HUES48 (cell line): ENCODE data around the gene CYP46A1.

ENCODE experiments used
- H3K27ac ChIP-seq: one replicate; pipeline ENCODE4 v1.7.0; 2013; ENCODE audit warnings: low read depth, low read length, inconsistent platforms
- H3K27me3 ChIP-seq: 2 replicates; pipeline ENCODE4 v1.6.1; 2013; ENCODE audit warnings: mild to moderate bottlenecking, low read length; ENCODE audit not compliant: control insufficient read depth, insufficient read depth
- H3K36me3 ChIP-seq: 2 replicates; pipeline ENCODE4 v1.6.1; 2013; ENCODE audit warnings: low read length; ENCODE audit not compliant: control insufficient read depth, insufficient read depth
- H3K4me1 ChIP-seq: 2 replicates; pipeline ENCODE4 v1.6.1; 2013; ENCODE audit warnings: mild to moderate bottlenecking, low read length; ENCODE audit not compliant: control insufficient read depth, insufficient read depth
- H3K4me3 ChIP-seq: 2 replicates; pipeline ENCODE4 v1.5.1; 2013; ENCODE audit warnings: mild to moderate bottlenecking, low read depth, low read length
- H3K9ac ChIP-seq: 2 replicates; pipeline ENCODE4 v1.6.1; 2013; ENCODE audit warnings: mild to moderate bottlenecking, low read depth, low read length, moderate library complexity
- H3K9me3 ChIP-seq: 2 replicates; pipeline ENCODE4 v1.6.1; 2013; ENCODE audit warnings: low read length; ENCODE audit not compliant: control insufficient read depth, insufficient read depth

Gene CYP46A1

DNA sequence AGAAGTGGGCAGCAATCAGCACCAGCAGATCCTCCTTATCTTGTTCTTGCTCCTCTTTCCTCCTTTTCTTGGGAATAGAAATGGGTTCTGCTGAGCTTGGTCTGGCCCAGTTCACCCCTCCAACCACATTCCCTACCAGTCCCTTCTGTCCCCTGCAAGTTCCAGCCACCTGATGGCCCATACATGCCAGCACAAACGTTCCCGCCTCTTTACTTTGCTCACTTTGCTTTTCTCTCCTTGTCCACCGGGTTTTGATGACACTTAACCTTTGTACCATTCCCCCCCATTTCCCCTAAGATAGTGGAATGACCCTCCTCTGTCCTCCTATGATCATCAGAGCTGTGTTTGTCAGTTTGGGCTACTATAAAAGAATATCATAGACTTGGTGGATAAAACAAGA is 85.7 kb downstream of the CYP46A1 start:
- H3K9ac ChIP-seq, result no peak overlapping the region
- no peaks in the 10 kb centered on the region for H3K9me3 ChIP-seq
- no peak overlapping the region for H3K4me3 ChIP-seq
- no peak overlapping the region for H3K27ac ChIP-seq
- peaks cover 26% of the 10 kb centered on the region for H3K4me1 ChIP-seq
- H3K36me3 ChIP-seq, result no peaks in the 10 kb centered on the region
- H3K27me3 ChIP-seq, result no peaks in the 10 kb centered on the region

DNA sequence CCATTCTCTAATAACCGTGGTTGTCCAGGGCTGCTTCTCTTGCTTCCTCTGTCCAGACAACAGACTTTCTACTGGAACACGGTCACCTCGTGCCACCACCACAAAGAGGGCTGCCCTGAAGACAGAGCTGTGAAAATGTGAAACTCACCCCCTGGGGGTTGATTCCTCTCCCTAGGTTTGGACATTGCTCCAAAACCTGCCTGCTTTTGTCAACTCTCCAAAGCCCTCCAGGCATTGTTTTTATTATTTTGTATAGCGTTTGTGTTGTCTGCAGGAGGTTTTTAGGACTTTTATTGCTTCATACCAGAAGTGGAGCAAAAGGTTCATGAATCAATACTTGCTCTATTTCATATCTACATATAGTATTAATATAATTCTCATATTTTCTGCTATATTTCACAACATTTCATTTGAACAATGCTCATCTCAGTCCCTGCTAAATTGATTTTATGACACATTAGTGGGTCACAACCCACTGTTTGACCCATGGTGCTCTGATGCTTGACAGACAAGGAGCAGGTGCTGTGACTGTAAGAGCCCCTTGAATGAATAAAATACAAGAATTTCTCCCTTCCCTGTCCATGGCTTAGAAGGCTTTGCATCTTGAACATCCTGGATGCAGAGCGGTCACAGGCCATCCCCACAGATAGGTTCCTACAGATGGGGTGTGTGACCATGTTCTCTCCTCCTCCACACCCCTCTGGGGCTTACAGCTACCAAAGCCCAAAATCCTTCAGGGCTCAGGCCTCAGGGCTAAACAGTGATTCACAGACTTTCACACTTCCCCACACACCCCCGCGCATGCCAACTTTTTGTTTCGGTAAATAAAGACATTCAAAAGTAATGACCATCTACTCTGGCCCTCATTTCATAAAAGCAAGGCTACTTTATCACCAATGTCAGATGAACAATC is 88.5 kb downstream of the CYP46A1 start:
- Histone ChIP-seq H3K9me3 (no peaks in the 10 kb centered on the region), H3K27ac (no peak overlapping the region), H3K9ac (no peak overlapping the region), H3K27me3 (no peaks in the 10 kb centered on the region), H3K4me3 (no peak overlapping the region), H3K36me3 (no peaks in the 10 kb centered on the region), H3K4me1 (peaks cover 35% of the 10 kb centered on the region)

DNA sequence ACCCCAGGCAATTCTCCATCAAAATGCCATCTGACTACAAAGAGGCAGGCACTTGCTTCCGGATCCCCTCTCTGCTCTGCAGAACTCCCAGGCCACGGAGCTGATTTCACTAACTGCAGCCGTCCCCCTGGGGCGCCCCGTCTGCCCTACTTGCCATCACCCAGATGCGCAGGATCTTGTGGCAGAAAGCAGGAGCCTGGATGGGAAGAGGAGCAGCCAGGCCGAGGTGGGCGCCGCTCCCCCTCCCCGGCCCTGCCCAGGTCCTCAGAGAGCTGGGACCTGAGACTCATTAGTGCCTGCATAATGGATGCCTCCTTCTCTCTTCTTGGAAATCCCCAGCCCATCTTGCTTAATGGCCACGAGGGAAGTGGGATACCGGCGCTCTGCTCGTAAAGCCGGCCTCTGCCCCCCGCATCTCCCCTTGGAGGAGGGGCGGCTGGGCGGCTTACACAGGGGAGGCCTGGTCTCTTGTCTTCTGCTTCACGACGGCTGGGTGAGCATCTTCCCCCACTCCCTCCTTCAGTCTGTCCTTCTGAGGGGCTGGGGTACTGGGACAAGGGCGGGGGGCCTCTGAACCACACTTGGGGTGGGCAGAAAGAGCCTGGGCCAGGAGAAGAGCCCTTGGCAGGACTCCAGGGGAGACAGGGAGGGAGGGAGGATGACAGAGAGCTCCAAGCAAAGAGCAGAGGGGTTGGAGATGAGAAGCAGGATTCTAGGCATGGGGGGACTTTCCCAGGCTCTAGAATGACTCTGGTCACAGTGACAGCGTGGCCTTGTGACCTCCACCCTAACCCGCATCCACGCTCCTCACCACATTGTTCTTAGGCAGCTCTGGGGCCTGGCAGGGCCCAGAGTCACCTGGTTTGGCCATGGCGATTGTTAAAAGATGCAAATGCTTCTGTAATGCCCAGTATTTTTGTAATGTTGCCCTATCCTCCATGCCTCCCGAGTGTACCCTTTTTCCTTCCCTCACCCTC is 89.7 kb downstream of the CYP46A1 start:
- Histone ChIP-seq H3K27ac (no peak overlapping the region), H3K36me3 (no peaks in the 10 kb centered on the region), H3K4me1 (peaks cover 35% of the 10 kb centered on the region), H3K9me3 (no peaks in the 10 kb centered on the region), H3K27me3 (no peaks in the 10 kb centered on the region), H3K4me3 (no peak overlapping the region), H3K9ac (no peak overlapping the region)

DNA sequence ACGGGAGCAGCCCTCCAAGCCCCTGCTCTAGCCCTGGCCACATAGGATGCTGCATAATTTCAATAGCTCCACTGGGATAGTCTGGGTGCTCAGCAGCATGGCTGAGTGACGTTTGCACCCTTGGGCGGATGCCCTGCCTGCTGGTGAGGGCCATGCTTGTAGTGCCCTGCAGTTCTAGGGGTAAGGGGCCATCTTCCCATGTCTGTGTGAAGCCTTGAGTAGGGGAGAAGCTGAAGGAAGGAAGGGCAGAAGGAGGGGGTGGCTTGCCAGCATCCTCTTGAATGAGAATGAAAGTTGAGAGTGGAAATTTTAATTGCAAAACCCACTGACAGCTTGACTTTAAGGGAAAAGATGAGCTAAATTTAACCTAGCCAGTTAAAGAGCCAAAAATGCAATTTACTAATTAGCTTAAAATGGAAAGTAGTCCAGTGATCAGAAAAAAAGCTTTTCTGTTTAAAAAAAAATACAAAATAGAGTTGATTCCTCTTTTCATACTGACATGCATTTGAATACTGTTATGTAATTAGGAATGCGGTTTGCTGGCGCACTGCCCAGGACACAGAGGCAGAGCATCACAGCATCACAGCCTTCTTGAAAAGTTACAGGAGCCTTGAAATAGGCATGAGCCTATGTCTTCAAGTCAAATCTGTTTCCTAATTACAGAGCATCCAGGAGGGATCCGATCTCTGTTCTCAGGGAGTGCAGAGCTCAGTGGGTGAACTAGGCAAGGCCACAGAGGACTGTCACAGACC is 90.6 kb downstream of the CYP46A1 start:
- Histone ChIP-seq H3K27me3 (no peaks in the 10 kb centered on the region), H3K9ac (no peak overlapping the region), H3K9me3 (no peaks in the 10 kb centered on the region), H3K27ac (no peak overlapping the region), H3K36me3 (no peaks in the 10 kb centered on the region), H3K4me1 (peaks cover 35% of the 10 kb centered on the region), H3K4me3 (no peak overlapping the region)

DNA sequence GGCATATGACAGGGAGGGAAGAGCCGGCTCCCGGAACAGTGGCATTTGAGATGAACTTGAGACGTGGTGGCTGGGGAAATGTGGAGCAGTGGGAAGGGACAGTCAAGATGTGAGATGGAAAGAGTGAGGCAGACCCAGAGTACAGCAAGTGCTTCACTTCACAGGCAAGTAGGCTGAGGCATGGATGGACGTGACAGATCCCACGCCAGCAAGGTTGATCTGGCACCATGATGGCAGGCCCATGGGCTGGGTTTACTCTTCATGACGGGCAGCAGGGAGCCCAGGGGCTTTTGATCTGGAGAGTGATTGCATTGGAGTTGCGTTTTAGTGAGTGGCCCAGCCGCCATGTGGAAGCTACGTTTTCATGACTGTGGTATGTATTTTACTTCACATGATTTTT is 91.3 kb downstream of the CYP46A1 start:
- H3K36me3 ChIP-seq, result no peaks in the 10 kb centered on the region
- no peak overlapping the region for H3K9ac ChIP-seq
- H3K4me3 ChIP-seq, result no peak overlapping the region
- H3K9me3 ChIP-seq, result no peaks in the 10 kb centered on the region
- H3K27me3 ChIP-seq, result no peaks in the 10 kb centered on the region
- no peak overlapping the region for H3K27ac ChIP-seq
- H3K4me1 ChIP-seq, result peaks cover 35% of the 10 kb centered on the region
